CD14-positive monocyte (primary cell): ENCODE data around the gene MGARP. TPM values are rescaled to one million over a fixed set of nuclear protein-coding genes. Genes with fewer than 3 reads are reported as not detected.

ENCODE experiments used
- DNase-seq, 3 donors: peaks; one replicate each; pipeline ENCODE4 v3.0.0-alpha.2; 2011 to 2022
- H2AFZ ChIP-seq: 2 replicates; pipeline ENCODE4 v1.6.0; 2012; ENCODE audit warnings: mild to moderate bottlenecking, low read depth, low read length, inconsistent platforms; ENCODE audit not compliant: insufficient read depth, poor library complexity, severe bottlenecking
- H3K27ac ChIP-seq, 2 donors: 1 replicate in 1 of 2; 2 replicates in 1 of 2; pipeline ENCODE4 v1.5.1; 2012 to 2013; ENCODE audit warnings: low read length in 2 of 2, control low read depth in 1 of 2, inconsistent platforms in 1 of 2, low read depth in 1 of 2, mild to moderate bottlenecking in 1 of 2
- H3K27me3 ChIP-seq, 2 donors: one replicate each; pipeline versions ENCODE4 v1.6.0 to v1.6.1; 2011 to 2013; ENCODE audit warnings: low read length in 2 of 2; ENCODE audit not compliant: control insufficient read depth in 2 of 2, insufficient read depth in 2 of 2
- H3K36me3 ChIP-seq, 2 donors: replicated peaks in 1 of 2; 1 replicate in 1 of 2; 2 replicates in 1 of 2; pipeline versions ENCODE4 v1.5.1 to v1.6.1; 2012 to 2013; ENCODE audit warnings: low read length in 2 of 2, control low read depth in 1 of 2, inconsistent platforms in 1 of 2, mild to moderate bottlenecking in 1 of 2; ENCODE audit not compliant: insufficient read depth in 2 of 2, control insufficient read depth in 1 of 2
- H3K4me1 ChIP-seq, 2 donors: 1 replicate in 1 of 2; 2 replicates in 1 of 2; pipeline versions ENCODE4 v1.5.1 to v1.6.1; 2012 to 2013; ENCODE audit warnings: low read length in 2 of 2, control low read depth in 1 of 2, inconsistent platforms in 1 of 2, mild to moderate bottlenecking in 1 of 2, moderate library complexity in 1 of 2; ENCODE audit not compliant: insufficient read depth in 2 of 2, control insufficient read depth in 1 of 2
- H3K4me2 ChIP-seq: replicated peaks from 2 replicates; pipeline ENCODE3; 2012; ENCODE audit warnings: low read length, moderate library complexity, mild to moderate bottlenecking; ENCODE audit not compliant: poor library complexity, severe bottlenecking; ENCODE audit errors: extremely low read depth
- H3K4me3 ChIP-seq, 3 experiments: fragments of 200-600 bp in 1 of 3; sonication (generic) in 1 of 3; replicated peaks in 1 of 3; 1 replicate in 2 of 3; 2 replicates in 1 of 3; pipeline ENCODE4 v1.5.1; 2011 to 2013; ENCODE audit warnings: low read length in 3 of 3, mild to moderate bottlenecking in 3 of 3, control low read depth in 2 of 3, low read depth in 2 of 3, inconsistent platforms in 1 of 3, moderate library complexity in 1 of 3
- H3K79me2 ChIP-seq: 2 replicates; pipeline ENCODE4 v1.6.0; 2012; ENCODE audit warnings: mild to moderate bottlenecking, control low read depth, inconsistent platforms, low read length, moderate library complexity; ENCODE audit not compliant: insufficient read depth
- H3K9ac ChIP-seq: 2 replicates; pipeline ENCODE4 v1.6.0; 2017; ENCODE audit warnings: low read length, mild to moderate bottlenecking; ENCODE audit not compliant: insufficient read depth, poor library complexity, severe bottlenecking
- H3K9me3 ChIP-seq, 2 donors: replicated peaks in 1 of 2; 1 replicate in 1 of 2; 2 replicates in 1 of 2; pipeline versions ENCODE4 v1.5.1 to v1.6.1; 2012 to 2013; ENCODE audit warnings: low read length in 2 of 2, control low read depth in 1 of 2; ENCODE audit not compliant: control insufficient read depth in 1 of 2, insufficient read depth in 1 of 2
- H4K20me1 ChIP-seq: 2 replicates; pipeline ENCODE4 v1.6.0; 2012; ENCODE audit warnings: mild to moderate bottlenecking, low read length, control low read depth, moderate library complexity; ENCODE audit not compliant: insufficient read depth
- H3K27ac Mint-ChIP-seq, 7 donors: one replicate each; pipeline ENCODE4 v1.8.0; 2020; ENCODE audit warnings: mild to moderate bottlenecking in 7 of 7, mixed read lengths in 7 of 7, moderate library complexity in 6 of 7, inconsistent platforms in 2 of 7
- H3K27me3 Mint-ChIP-seq, 3 donors: one replicate each; pipeline ENCODE4 v1.8.0; 2021 to 2022; ENCODE audit warnings: low read depth in 3 of 3, mild to moderate bottlenecking in 3 of 3, mixed read lengths in 3 of 3, moderate library complexity in 3 of 3, inconsistent platforms in 1 of 3
- H3K36me3 Mint-ChIP-seq, 2 donors: one replicate each; pipeline ENCODE4 v1.8.0; 2020; ENCODE audit warnings: mixed read lengths in 2 of 2, inconsistent platforms in 1 of 2, mild to moderate bottlenecking in 1 of 2
- H3K4me1 Mint-ChIP-seq: one replicate; pipeline ENCODE4 v1.8.0; 2020; ENCODE audit warnings: mild to moderate bottlenecking, mixed read lengths
- H3K4me3 Mint-ChIP-seq, 2 donors: one replicate each; pipeline ENCODE4 v1.8.0; 2020; ENCODE audit warnings: mild to moderate bottlenecking in 2 of 2, mixed read lengths in 2 of 2, moderate library complexity in 1 of 2
- H3K9me3 Mint-ChIP-seq, 7 donors: one replicate each; pipeline ENCODE4 v1.8.0; 2020 to 2022; ENCODE audit warnings: mixed read lengths in 7 of 7, mild to moderate bottlenecking in 6 of 7, moderate library complexity in 6 of 7, inconsistent platforms in 2 of 7
- CTCF ChIP-seq: fragments of 200-600 bp; IDR thresholded peaks from one replicate; pipeline ENCODE4 v1.8.0; 2022; ENCODE audit warnings: antibody characterized with exemption, mild to moderate bottlenecking
- WGBS: methylation state at CpG from one replicate; pipeline ENCODE4 v1.1.5; 2013; ENCODE audit warnings: missing lambda C conversion rate; ENCODE audit not compliant: insufficient coverage; 5-methylcytosine and 5-hydroxymethylcytosine counted together
- intact Hi-C, 2 donors: fragments of 100-400 bp; cut with micrococcal nuclease; formaldehyde crosslinking; loops; one replicate each; pipeline versions ENCODE4 v1.15.0 to v1.15.1; 2023
- polyA plus RNA-seq, 3 donors: library from polyadenylated mRNA; depleted of rRNA in 1 of 3; unstranded in 2 of 3; stranded (reverse) in 1 of 3; fragments of 300-500 nt in 2 of 3; fragments of >200 nt in 1 of 3; fragmentation: Illumina TruSeq in 2 of 3; gene quantifications; 1 replicate in 2 of 3; 2 replicates in 1 of 3; pipeline ENCODE4 v1.2.3, GENCODE V29; 2012 to 2021

MGARP gene
- polyA plus RNA-seq, 3 donors, result 0.19 TPM; not detected in 2

DNA sequence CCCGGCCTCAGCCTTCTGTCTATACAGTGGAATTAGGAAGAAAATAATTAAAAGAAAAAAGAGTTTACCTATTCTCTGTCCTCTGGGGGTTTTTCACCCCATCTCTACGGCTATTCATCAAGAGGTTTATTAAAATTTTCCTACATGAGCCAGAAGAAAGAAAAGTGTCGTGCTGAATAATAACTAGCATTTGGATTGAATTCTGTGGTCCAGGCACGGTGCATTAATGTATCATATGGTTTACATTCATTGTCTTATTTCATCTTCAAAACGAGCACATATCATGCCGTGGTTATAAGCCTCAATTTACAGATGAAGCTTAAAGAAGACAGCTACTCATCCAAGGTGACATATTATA lies 15.9 kb upstream of the MGARP start:
- Histone ChIP-seq H3K36me3 (peaks cover 14 to 27% of the 10 kb centered on the region in 2 donors), H3K4me1 (peaks cover 23 to 40% of the 10 kb centered on the region in 2 donors), H3K79me2 (peaks cover 56% of the 10 kb centered on the region), H3K27ac (peak overlapping the region in 1 of 2 donors; percentile 92), H3K4me3 (peak overlapping the region; percentile 88 to 95 (median 91)), H2AFZ (peak overlapping the region; percentile 95), H3K9ac (peak overlapping the region; percentile 90), H4K20me1 (no peaks in the 10 kb centered on the region), H3K9me3 (no peaks in the 10 kb centered on the region), H3K4me2 (peak overlapping the region; percentile 90), H3K27me3 (no peaks in the 10 kb centered on the region)
- H3K36me3 Mint-ChIP-seq, result peaks cover 16 to 28% of the 10 kb centered on the region in 2 donors
- H3K27me3 Mint-ChIP-seq, result peaks cover 0 to 1% (median 0%) of the 10 kb centered on the region in 3 donors
- peak overlapping the region; percentile 96 to 98 for H3K4me3 Mint-ChIP-seq
- no CpG with 5 or more reads among the region's 6 CpGs for WGBS
- peaks cover 30% of the 10 kb centered on the region for H3K4me1 Mint-ChIP-seq
- H3K27ac Mint-ChIP-seq, result peak overlapping the region in 3 of 7 donors; percentile 95 to 98 (median 96)
- H3K9me3 Mint-ChIP-seq, result no peaks in the 10 kb centered on the region
- intact Hi-C loops, result loop anchor here (5.0 to 10.0 kb wide), 4 partner anchors 71 to 271 kb away; no protein-coding TSS in a partner anchor
- DNase-seq, result no peak
- peak; percentile 58 for TF ChIP-seq CTCF

DNA sequence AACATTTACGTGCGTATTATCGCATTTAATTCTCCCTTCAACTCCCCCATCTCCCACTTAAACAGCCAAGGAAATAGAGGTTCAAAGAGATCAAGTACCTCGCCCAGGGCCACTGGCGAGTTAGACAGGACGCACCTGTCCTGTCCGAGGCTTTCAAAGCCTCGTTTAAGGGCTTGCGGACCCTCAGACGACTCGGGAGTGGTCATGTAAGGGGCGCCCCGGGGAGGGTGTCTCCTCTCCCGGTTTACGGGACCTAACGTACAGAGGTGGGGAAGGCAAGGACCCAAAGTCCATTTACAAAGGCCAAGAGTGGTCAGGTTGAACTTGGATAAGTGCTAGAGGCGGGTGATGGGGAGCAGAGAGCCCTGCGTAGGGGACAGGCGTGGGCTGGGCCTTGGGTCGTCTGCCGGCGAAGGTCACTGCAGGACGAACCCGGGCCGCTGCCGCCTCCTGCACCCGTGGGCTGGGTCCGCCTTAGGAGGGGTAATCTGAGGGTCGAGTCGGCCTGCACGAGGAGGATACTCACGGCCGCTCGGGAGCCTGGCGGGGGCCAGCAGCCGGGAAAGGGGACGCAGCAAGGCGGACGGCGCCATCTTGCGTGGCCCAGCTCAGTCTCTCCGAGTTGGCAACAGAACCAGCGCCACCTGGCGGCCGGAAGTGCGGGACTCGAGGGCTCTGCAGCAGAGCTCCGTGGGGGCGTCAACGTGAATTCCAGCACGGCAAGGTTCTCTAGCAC lies 15.3 kb upstream of the MGARP start:
- peaks cover 14 to 28% of the 10 kb centered on the region in 2 donors for H3K36me3 ChIP-seq
- H3K79me2 ChIP-seq, result peaks cover 51% of the 10 kb centered on the region
- no peaks in the 10 kb centered on the region for H3K9me3 ChIP-seq
- TF ChIP-seq CTCF, result peak; percentile 86
- peak overlapping the region; percentile 90 to 98 (median 96) for H3K27ac Mint-ChIP-seq
- H3K9me3 Mint-ChIP-seq, result no peaks in the 10 kb centered on the region
- H4K20me1 ChIP-seq, result no peaks in the 10 kb centered on the region
- peak overlapping the region; percentile 95 for H2AFZ ChIP-seq
- no peaks in the 10 kb centered on the region for H3K27me3 ChIP-seq
- H3K27me3 Mint-ChIP-seq, result peaks cover 0 to 1% (median 0%) of the 10 kb centered on the region in 3 donors
- peak overlapping the region; percentile 90 for H3K9ac ChIP-seq
- DNase-seq, result peak; percentile 90 to 93 (median 92)
- H3K4me3 ChIP-seq, result peak overlapping the region; percentile 88 to 95 (median 91)
- peaks cover 16 to 31% of the 10 kb centered on the region in 2 donors for H3K36me3 Mint-ChIP-seq
- peak overlapping the region; percentile 63 to 92 for H3K27ac ChIP-seq
- 0% methylated on average over 44 of the region's 51 CpGs for WGBS
- intact Hi-C loops, result loop anchor here (5.0 to 10.0 kb wide), 4 partner anchors 71 to 271 kb away; no protein-coding TSS in a partner anchor
- H3K4me1 ChIP-seq, result peaks cover 19 to 34% of the 10 kb centered on the region in 2 donors
- peaks cover 26% of the 10 kb centered on the region for H3K4me1 Mint-ChIP-seq
- H3K4me3 Mint-ChIP-seq, result peak overlapping the region; percentile 96 to 98
- H3K4me2 ChIP-seq, result peak overlapping the region; percentile 90
